Heart left ventricle (tissue), 13 donors: Measurements from ENCODE around the gene NUDCD3.

Experiments
- POLR2A ChIP-seq, 2 donors: fragments of 450-650 bp; IDR thresholded peaks; one replicate each; pipeline ENCODE4 v1.6.1; 2017; ENCODE audit warnings: antibody characterized with exemption in 2 of 2, mild to moderate bottlenecking in 2 of 2, moderate library complexity in 2 of 2
- TF ChIP-seq, protein P1 (sequence below), 12 donors: fragments of 200-600 bp; sonication (generic) in 4 of 12; IDR thresholded peaks; one replicate each; pipeline versions ENCODE4 v1.5.0 to v1.8.0; 2018 to 2022; ENCODE audit warnings: antibody characterized with exemption in 12 of 12, mild to moderate bottlenecking in 5 of 12
- donor health status: ischemic (EF 13 %, LVEDD 7.1; RV severe dilation, severe dysfunction).
- donor health status: DM: no; HTN: yes; CAD: no.
- donor health status: DM: no; HTN: no; CAD: no.
- donor health status: ischemic (EF 25% LVEDD 6.9; RV normal size, moderate dysfunction).
- donor health status: ischemic (EF 25% LVEDD 5.7; RV mildly dilated, moderate dysfunction).
- donor health status: ischemic (EF 35%, LVEDD 5.7; RV mildly dilated, moderate dysfunction).
- donor health status: nonischemic (EF 11% LVEDD 7.7; RV severe dilation, severe dysfunction).
- donor health status: DM: yes; HTN: yes; CAD: no.
- donor health status: PGD.
- donor health status: ischemic (EF 29% LVEDD 5.4; RV normal size, mild dysfunction).
- donor health status: nonischemic (EF 23%, LVEDD 6.1; RV moderate dilation, normal function).

DNA sequence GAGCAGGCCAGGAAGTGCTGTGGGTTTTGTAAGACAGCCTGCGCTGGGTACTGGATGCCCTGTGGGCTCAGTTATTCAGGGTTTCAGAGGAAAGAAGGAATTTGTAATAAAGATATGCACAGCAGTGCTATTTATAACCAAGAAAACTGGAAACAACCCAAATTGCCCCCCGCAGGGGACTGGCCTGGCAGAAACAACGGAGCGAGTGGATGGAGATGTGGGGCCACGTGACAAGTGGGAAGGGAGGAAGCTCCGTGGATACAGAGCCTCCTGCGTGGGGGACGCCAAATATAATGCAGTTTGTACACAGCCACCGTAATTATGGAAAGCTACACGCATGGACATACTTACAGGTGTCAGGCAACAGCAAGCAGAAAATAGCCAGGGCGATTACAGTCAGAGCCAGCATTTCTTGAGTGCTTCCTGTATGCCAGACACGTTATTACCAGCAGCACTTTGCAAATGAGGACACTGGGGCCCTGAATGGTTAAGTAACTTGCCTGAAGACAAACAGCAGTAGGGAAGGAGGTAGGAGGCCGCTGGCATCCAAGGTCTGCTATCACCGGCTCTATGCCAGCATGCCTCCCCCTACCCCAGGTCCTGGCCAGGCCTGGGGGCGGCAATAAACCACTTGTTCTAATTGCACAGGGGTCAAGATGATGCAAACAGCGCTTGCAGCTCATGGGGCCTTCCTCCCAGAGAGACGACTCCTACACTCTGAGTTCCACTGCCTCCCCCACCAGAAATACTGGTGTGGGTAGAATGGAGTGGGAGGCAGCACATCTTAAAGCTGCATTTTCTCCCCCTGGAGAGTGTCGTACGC lies 156.3 kb downstream of the NUDCD3 start:
- no peak for TF ChIP-seq POLR2A (IDR thresholded peaks at IDR 0.05)
- TF ChIP-seq, protein P1, sequence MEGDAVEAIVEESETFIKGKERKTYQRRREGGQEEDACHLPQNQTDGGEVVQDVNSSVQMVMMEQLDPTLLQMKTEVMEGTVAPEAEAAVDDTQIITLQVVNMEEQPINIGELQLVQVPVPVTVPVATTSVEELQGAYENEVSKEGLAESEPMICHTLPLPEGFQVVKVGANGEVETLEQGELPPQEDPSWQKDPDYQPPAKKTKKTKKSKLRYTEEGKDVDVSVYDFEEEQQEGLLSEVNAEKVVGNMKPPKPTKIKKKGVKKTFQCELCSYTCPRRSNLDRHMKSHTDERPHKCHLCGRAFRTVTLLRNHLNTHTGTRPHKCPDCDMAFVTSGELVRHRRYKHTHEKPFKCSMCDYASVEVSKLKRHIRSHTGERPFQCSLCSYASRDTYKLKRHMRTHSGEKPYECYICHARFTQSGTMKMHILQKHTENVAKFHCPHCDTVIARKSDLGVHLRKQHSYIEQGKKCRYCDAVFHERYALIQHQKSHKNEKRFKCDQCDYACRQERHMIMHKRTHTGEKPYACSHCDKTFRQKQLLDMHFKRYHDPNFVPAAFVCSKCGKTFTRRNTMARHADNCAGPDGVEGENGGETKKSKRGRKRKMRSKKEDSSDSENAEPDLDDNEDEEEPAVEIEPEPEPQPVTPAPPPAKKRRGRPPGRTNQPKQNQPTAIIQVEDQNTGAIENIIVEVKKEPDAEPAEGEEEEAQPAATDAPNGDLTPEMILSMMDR (IDR thresholded peaks at IDR 0.05) = no peak
